Gastroesophageal sphincter (tissue), 3 donors: Measurements from ENCODE around the gene SEMA6B.

ENCODE experiments used
- CTCF ChIP-seq, 4 experiments: fragments of 200-600 bp in 2 of 4; fragments of 450-650 bp in 2 of 4; sonication (generic) in 1 of 4; IDR thresholded peaks; one replicate each; pipeline ENCODE4 v1.5.1; 2017 to 2019; ENCODE audit warnings: antibody characterized with exemption in 4 of 4, mild to moderate bottlenecking in 2 of 4, moderate library complexity in 2 of 4
- EP300 ChIP-seq: sonication (generic); formaldehyde crosslinking; IDR thresholded peaks from one replicate; pipeline ENCODE4 v1.6.1; 2017; ENCODE audit warnings: antibody characterized with exemption, mild to moderate bottlenecking
- POLR2A ChIP-seq, 2 donors: fragments of 450-650 bp; IDR thresholded peaks; one replicate each; pipeline ENCODE4 v1.6.1; 2017; ENCODE audit warnings: antibody characterized with exemption in 2 of 2, mild to moderate bottlenecking in 2 of 2, moderate library complexity in 1 of 2

- no peak for TF ChIP-seq EP300
- TF ChIP-seq CTCF (IDR thresholded peaks at IDR 0.05): no peak
- no peak for TF ChIP-seq POLR2A (IDR thresholded peaks at IDR 0.05)
Observed at GRCh38 chr19:4537953-4538600, 21.4 kb downstream of the SEMA6B start.
